Measurements from ENCODE around the gene NEK8.

Gene NEK8

GRCh38 chr17:28710861-28711722, 17.5 kb upstream of the NEK8 start:
- TF ChIP-seq CTCF (IDR thresholded peaks at IDR 0.05; ENCODE audit: low read length, missing control alignments) = no peak
- DNase-seq (ENCODE audit: low read depth) = peak; percentile 88
- peak overlapping the region; percentile 55 for H3K4me3 ChIP-seq (replicated peaks; ENCODE audit: low read depth, low read length)

- DNase-seq (ENCODE audit: low read depth) = no peak
- peak within 1 kb of the TSS; percentile 55 for H3K4me3 ChIP-seq (replicated peaks; ENCODE audit: low read depth, low read length)
- no peak for TF ChIP-seq CTCF (IDR thresholded peaks at IDR 0.05; ENCODE audit: low read length, missing control alignments)
Observed at GRCh38 chr17:28711723-28712031, 16.9 kb upstream of the NEK8 start, which contains the start of gene PROCA1. Gene PROCA1 (minus strand): TSS chr17:28711888. CDS start chr17:28711660, 228 bp downstream.

GRCh38 chr17:28712032-28712704, 16.4 kb upstream of the NEK8 start:
- peak overlapping the region; percentile 55 for H3K4me3 ChIP-seq (replicated peaks; ENCODE audit: low read depth, low read length)
- TF ChIP-seq CTCF (IDR thresholded peaks at IDR 0.05; ENCODE audit: low read length, missing control alignments) = no peak
- DNase-seq (ENCODE audit: low read depth) = no peak

- TF ChIP-seq CTCF (IDR thresholded peaks at IDR 0.05; ENCODE audit: low read length, missing control alignments) = no peak
- H3K4me3 ChIP-seq (replicated peaks; ENCODE audit: low read depth, low read length) = no peak overlapping the region
- DNase-seq (ENCODE audit: low read depth) = no peak
Observed at GRCh38 chr17:28712705-28713415, 15.7 kb upstream of the NEK8 start.

- no peak for TF ChIP-seq CTCF (IDR thresholded peaks at IDR 0.05; ENCODE audit: low read length, missing control alignments)
- no peak for DNase-seq (ENCODE audit: low read depth)
- H3K4me3 ChIP-seq (replicated peaks; ENCODE audit: low read depth, low read length) = no peak overlapping the region
Observed at GRCh38 chr17:28714281-28714680, 14.3 kb upstream of the NEK8 start.

- no peak for DNase-seq (ENCODE audit: low read depth)
- TF ChIP-seq CTCF (IDR thresholded peaks at IDR 0.05; ENCODE audit: low read length, missing control alignments) = no peak
- H3K4me3 ChIP-seq (replicated peaks; ENCODE audit: low read depth, low read length) = no peak overlapping the region
Observed at GRCh38 chr17:28715217-28715616, 13.4 kb upstream of the NEK8 start.

Measured in fibroblast of pulmonary artery (primary cell).